ENCODE results near the gene ADAP1. TPM values are rescaled to one million over a fixed set of nuclear protein-coding genes. Genes with fewer than 3 reads are reported as not detected.
A peak's percentile ranks its signal among the peaks of the same experiment; 100 is the strongest.

Gene ADAP1
- total RNA-seq, 1 donor from 2014 or later, result 11.9 TPM

GRCh38 chr7:904847-905246, 49.6 kb downstream of the ADAP1 start:
- DNase-seq (no peak), ATAC-seq (ENCODE audit: low read depth) (no peak)
- Mint-ChIP-seq H3K4me1 (peaks cover 7% of the 10 kb centered on the region), H3K9me3 (no peaks in the 10 kb centered on the region), H3K36me3 (ENCODE audit: low read depth) (no peaks in the 10 kb centered on the region), H3K27ac (no peak overlapping the region), H3K27me3 (peaks cover 2% of the 10 kb centered on the region), H3K4me3 (no peak overlapping the region)
- no peak for TF ChIP-seq CTCF (IDR thresholded peaks at IDR 0.05)
- ChIA-PET CTCF (no interaction called here), POLR2A (no interaction called here)
- intact Hi-C loops (cut with micrococcal nuclease), result no loop called here

GRCh38 chr7:903921-904755, 50.3 kb downstream of the ADAP1 start:
- ChIA-PET CTCF (no interaction called here), POLR2A (no interaction called here)
- intact Hi-C loops (cut with micrococcal nuclease), result no loop called here
- no peak for TF ChIP-seq CTCF (IDR thresholded peaks at IDR 0.05)
- Mint-ChIP-seq H3K27ac (no peak overlapping the region), H3K4me1 (peaks cover 4% of the 10 kb centered on the region), H3K36me3 (ENCODE audit: low read depth) (peaks cover 2% of the 10 kb centered on the region), H3K9me3 (no peaks in the 10 kb centered on the region), H3K27me3 (peaks cover 2% of the 10 kb centered on the region), H3K4me3 (no peak overlapping the region)
- DNase-seq (no peak), ATAC-seq (ENCODE audit: low read depth) (no peak)

- DNase-seq (no peak), ATAC-seq (ENCODE audit: low read depth) (no peak)
- peaks cover 2% of the 10 kb centered on the region for H3K36me3 Mint-ChIP-seq (ENCODE audit: low read depth)
- no peak overlapping the region for H3K27ac Mint-ChIP-seq
- POLR2A ChIA-PET, result no interaction called here
- H3K9me3 Mint-ChIP-seq, result no peaks in the 10 kb centered on the region
- H3K4me1 Mint-ChIP-seq, result peaks cover 2% of the 10 kb centered on the region
- H3K4me3 Mint-ChIP-seq, result no peak overlapping the region
- CTCF ChIA-PET, result no interaction called here
- TF ChIP-seq CTCF (IDR thresholded peaks at IDR 0.05), result no peak
- peaks cover 2% of the 10 kb centered on the region for H3K27me3 Mint-ChIP-seq
- intact Hi-C loops (cut with micrococcal nuclease), result no loop called here
Measured at GRCh38 chr7:902996-903395, 51.5 kb downstream of the ADAP1 start.

GRCh38 chr7:901388-902154, 52.9 kb downstream of the ADAP1 start:
- Mint-ChIP-seq H3K9me3 (no peaks in the 10 kb centered on the region), H3K27me3 (peaks cover 2% of the 10 kb centered on the region), H3K4me1 (peaks cover 2% of the 10 kb centered on the region), H3K27ac (no peak overlapping the region), H3K4me3 (no peak overlapping the region), H3K36me3 (ENCODE audit: low read depth) (peaks cover 8% of the 10 kb centered on the region)
- intact Hi-C loops (cut with micrococcal nuclease), result no loop called here
- no peak for TF ChIP-seq CTCF (IDR thresholded peaks at IDR 0.05)
- no peak for DNase-seq
- ChIA-PET POLR2A (no interaction called here), CTCF (no interaction called here)
- ATAC-seq (ENCODE audit: low read depth), result peak; percentile 78

GRCh38 chr7:901041-901387, 53.5 kb downstream of the ADAP1 start:
- ChIA-PET POLR2A (no interaction called here), CTCF (no interaction called here)
- H3K36me3 Mint-ChIP-seq (ENCODE audit: low read depth), result peaks cover 14% of the 10 kb centered on the region
- H3K27me3 Mint-ChIP-seq, result peaks cover 2% of the 10 kb centered on the region
- no peaks in the 10 kb centered on the region for H3K9me3 Mint-ChIP-seq
- no peak overlapping the region for H3K4me3 Mint-ChIP-seq
- no peak for TF ChIP-seq CTCF (IDR thresholded peaks at IDR 0.05)
- DNase-seq (no peak), ATAC-seq (ENCODE audit: low read depth) (no peak)
- H3K4me1 Mint-ChIP-seq, result peaks cover 2% of the 10 kb centered on the region
- H3K27ac Mint-ChIP-seq, result no peak overlapping the region
- intact Hi-C loops (cut with micrococcal nuclease), result no loop called here
